Spleen (tissue), 11 donors: ENCODE data around the gene CCL4L2. TPM values are rescaled to one million over a fixed set of nuclear protein-coding genes. Genes with fewer than 3 reads are reported as not detected.
"Not testable (repeated sequence)": the region's sequence is repeated elsewhere in the genome, so short reads cannot be mapped to it uniquely, and the experiment has no call there.

Source experiments
- DNase-seq: peaks from one replicate; pipeline ENCODE4 v3.0.0-alpha.2; 2020
- H3K27ac ChIP-seq, 8 donors: fragments of 200-600 bp; sonication (generic) in 7 of 8; 1 replicate in 4 of 8; 2 replicates in 4 of 8; pipeline versions ENCODE4 v1.5.0 to v1.8.0; 2016 to 2021; ENCODE audit warnings: inconsistent platforms in 4 of 8, mild to moderate bottlenecking in 4 of 8, moderate library complexity in 1 of 8
- H3K27me3 ChIP-seq, 7 donors: fragments of 200-600 bp; sonication (generic) in 6 of 7; replicated peaks in 1 of 7; 1 replicate in 4 of 7; 2 replicates in 3 of 7; pipeline versions ENCODE4 v1.5.0 to v1.8.0; 2016 to 2021; ENCODE audit warnings: inconsistent platforms in 3 of 7, mild to moderate bottlenecking in 1 of 7
- H3K36me3 ChIP-seq, 6 donors: fragments of 200-600 bp; sonication (generic) in 5 of 6; 1 replicate in 4 of 6; 2 replicates in 2 of 6; pipeline versions ENCODE4 v1.5.0 to v1.8.0; 2016 to 2021; ENCODE audit warnings: inconsistent platforms in 2 of 6
- H3K4me1 ChIP-seq, 6 donors: fragments of 200-600 bp; sonication (generic) in 5 of 6; 1 replicate in 3 of 6; 2 replicates in 3 of 6; pipeline versions ENCODE4 v1.5.0 to v1.8.0; 2016 to 2021; ENCODE audit warnings: inconsistent platforms in 3 of 6
- H3K4me3 ChIP-seq, 8 donors: fragments of 200-600 bp; sonication (generic) in 7 of 8; 1 replicate in 4 of 8; 2 replicates in 4 of 8; pipeline versions ENCODE4 v1.5.0 to v1.8.0; 2016 to 2021; ENCODE audit warnings: inconsistent platforms in 4 of 8, mild to moderate bottlenecking in 4 of 8, moderate library complexity in 2 of 8
- H3K9me3 ChIP-seq, 8 donors: fragments of 200-600 bp; sonication (generic) in 7 of 8; 1 replicate in 4 of 8; 2 replicates in 4 of 8; pipeline versions ENCODE4 v1.5.0 to v1.8.0; 2016 to 2021; ENCODE audit warnings: inconsistent platforms in 4 of 8
- CTCF ChIP-seq, 11 experiments: fragments of 200-600 bp in 7 of 11; fragments of 450-650 bp in 4 of 11; sonication (generic) in 4 of 11; IDR thresholded peaks in 8 of 11; conservative IDR thresholded peaks in 3 of 11; 1 replicate in 7 of 11; 2 replicates in 4 of 11; pipeline versions ENCODE4 v1.4.0 to v1.8.0; 2016 to 2021; ENCODE audit warnings: antibody characterized with exemption in 11 of 11, inconsistent platforms in 4 of 11, mild to moderate bottlenecking in 1 of 11
- POLR2A ChIP-seq, 3 donors: fragments of 450-650 bp; IDR thresholded peaks; one replicate each; pipeline ENCODE4 v1.5.1; 2017; ENCODE audit warnings: antibody characterized with exemption in 3 of 3, mild to moderate bottlenecking in 1 of 3
- POLR2AphosphoS5 ChIP-seq, 3 donors: sonication (generic); formaldehyde crosslinking; IDR thresholded peaks; one replicate each; pipeline ENCODE4 v1.5.1; 2017; ENCODE audit warnings: antibody characterized with exemption in 3 of 3
- WGBS, 5 donors: extraction: QIAGEN DNeasy Blood & Tissue Kit in 3 of 5; methylation state at CpG; one replicate each; pipeline versions ENCODE4 v1.1.5 to v1.1.7; 2013 to 2018; 5-methylcytosine and 5-hydroxymethylcytosine counted together
- intact Hi-C: fragments of 100-400 bp; cut with DNase I; formaldehyde crosslinking; loops from one replicate; pipeline ENCODE4 v1.15.0; 2023; ENCODE audit warnings: low total_unique reads
- polyA plus RNA-seq, 3 donors: library from polyadenylated mRNA; stranded (reverse); fragments of 200-250 nt; gene quantifications; one replicate each; pipeline ENCODE4 v1.2.1, GENCODE V29; 2013
- total RNA-seq, 7 donors: library from RNA; depleted of rRNA in 3 of 7; stranded (reverse); fragments of >200 nt in 3 of 7; fragmentation: NEBNext Ultra II Directional in 4 of 7; extraction: Animal tissue kit (Norgen Biotek cat#: 25700) in 4 of 7; gene quantifications; one replicate each; pipeline versions ENCODE4 v1.1.0 to v1.2.1, GENCODE V29; 2016 to 2021
- donor health status: healthy with polysubstance abuse.
- donor health status: DM: no; HTN: no; CAD: no; lungs with moderate emphysema.
- donor health status: DM: no; HTN: no; CAD: no.
- donor health status: Bipolar disorder and iron deficiency.
- donor health status: healthy.
- donor health status: DM: no; HTN: no; CAD: no.
- donor health status: DM: yes; HTN: yes; CAD: no.

The CCL4L2 gene
- total and polyA plus RNA-seq, 10 donors: 2.3 to 22.2 (median 8.5) TPM; not detected in 1

GRCh38 chr17:36183001-36183971, 27.6 kb upstream of the CCL4L2 start:
- intact Hi-C loops: no loop called here
- peaks cover 0 to 60% (median 26%) of the 10 kb centered on the region in 7 donors for H3K27me3 ChIP-seq
- no peaks in the 10 kb centered on the region for H3K9me3 ChIP-seq
- H3K4me3 ChIP-seq: peak overlapping the region; percentile 20 to 74 (median 45)
- peak overlapping the region in 7 of 8 donors; percentile 68 to 91 (median 82) for H3K27ac ChIP-seq
- peak; percentile 91 for DNase-seq
- no peaks in the 10 kb centered on the region for H3K36me3 ChIP-seq
- peaks cover 4 to 48% (median 25%) of the 10 kb centered on the region in 6 donors for H3K4me1 ChIP-seq
- WGBS, 5 donors: 2 to 7% (median 5%) methylated on average over 72 to 76 of the region's 76 CpGs
- TF ChIP-seq CTCF (IDR thresholded peaks at IDR 0.05 in 8 of 11, conservative IDR thresholded peaks at IDR 0.05 in 3 of 11) (no peak), POLR2AphosphoS5 (IDR thresholded peaks at IDR 0.05) (peak; percentile 39 to 73 (median 58))

GRCh38 chr17:36184023-36184765, 26.7 kb upstream of the CCL4L2 start:
- Histone ChIP-seq H3K4me3 (peak overlapping the region in 5 of 8 donors; percentile 40 to 74 (median 47)), H3K4me1 (peaks cover 4 to 56% (median 29%) of the 10 kb centered on the region in 6 donors), H3K27ac (peak overlapping the region in 7 of 8 donors; percentile 68 to 91 (median 82)), H3K36me3 (no peaks in the 10 kb centered on the region), H3K9me3 (no peaks in the 10 kb centered on the region), H3K27me3 (peaks cover 0 to 60% (median 26%) of the 10 kb centered on the region in 7 donors)
- peak; percentile 80 for DNase-seq
- intact Hi-C loops: no loop called here
- TF ChIP-seq POLR2AphosphoS5 (IDR thresholded peaks at IDR 0.05): no peak
- no peak for TF ChIP-seq POLR2A (IDR thresholded peaks at IDR 0.05)
- no peak for TF ChIP-seq CTCF (IDR thresholded peaks at IDR 0.05 in 8 of 11, conservative IDR thresholded peaks at IDR 0.05 in 3 of 11)
- WGBS, 5 donors: 53 to 77% (median 71%) methylated on average over 10 to 12 of the region's 12 CpGs

GRCh38 chr17:36185416-36185815, 25.4 kb upstream of the CCL4L2 start:
- no peak for DNase-seq
- Histone ChIP-seq H3K9me3 (no peaks in the 10 kb centered on the region), H3K36me3 (no peaks in the 10 kb centered on the region), H3K27me3 (peaks cover 0 to 60% (median 26%) of the 10 kb centered on the region in 7 donors), H3K27ac (peak overlapping the region in 5 of 8 donors; percentile 23 to 91 (median 83)), H3K4me1 (peaks cover 4 to 66% (median 32%) of the 10 kb centered on the region in 6 donors), H3K4me3 (peak overlapping the region in 2 of 8 donors; percentile 59 to 74)
- 62 to 76% (median 74%) methylated on average over 2 of the region's 2 CpGs for WGBS, 5 donors
- intact Hi-C loops: no loop called here
- TF ChIP-seq POLR2A (IDR thresholded peaks at IDR 0.05): no peak
- TF ChIP-seq CTCF (IDR thresholded peaks at IDR 0.05 in 8 of 11, conservative IDR thresholded peaks at IDR 0.05 in 3 of 11): no peak
- no peak for TF ChIP-seq POLR2AphosphoS5 (IDR thresholded peaks at IDR 0.05)

DNA sequence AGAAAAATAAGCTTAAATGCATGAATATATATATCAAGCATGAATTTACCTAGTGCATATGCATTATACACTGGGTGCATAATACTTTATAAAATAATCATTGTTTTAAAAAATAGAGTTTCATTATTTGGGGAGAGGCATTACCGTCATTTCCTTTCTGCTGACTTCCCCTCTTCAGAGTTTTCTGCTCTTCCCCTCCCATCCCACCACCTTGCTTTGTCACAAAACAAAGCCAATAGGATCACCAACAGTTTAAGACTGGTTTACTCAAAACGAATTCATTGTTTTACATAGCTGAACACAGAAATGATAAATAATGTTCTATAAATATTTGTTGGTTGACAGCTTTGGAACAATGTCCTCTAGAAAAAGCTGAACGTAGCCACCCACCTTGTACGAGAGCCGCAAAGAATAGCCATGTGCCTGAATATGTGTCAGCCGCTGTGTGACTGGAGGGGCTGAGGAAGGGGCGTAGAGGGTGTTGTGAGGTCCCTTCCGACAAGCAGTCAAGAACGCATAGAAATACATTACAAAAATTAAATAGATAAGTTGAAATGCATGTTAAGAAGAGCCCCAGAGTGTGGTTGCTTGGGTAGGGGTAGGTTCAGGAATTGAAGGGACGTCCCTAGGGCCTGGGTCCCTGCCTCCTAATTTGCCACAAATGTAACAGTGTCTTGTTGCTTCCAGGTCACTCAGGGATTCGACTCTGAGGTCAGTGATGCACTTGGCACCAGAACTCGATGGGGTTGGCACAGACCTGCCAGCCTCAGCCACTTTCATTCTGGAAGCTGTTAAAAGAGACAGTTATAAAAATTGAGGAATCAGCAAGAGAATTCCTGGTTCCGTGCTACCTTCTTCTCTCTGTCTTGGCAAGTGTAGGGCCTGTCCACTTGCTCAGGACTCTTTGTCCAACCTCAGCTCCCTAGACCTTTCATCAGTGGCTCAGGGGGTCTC, 23.8 kb upstream of the CCL4L2 start:
- peaks cover 0 to 48% (median 26%) of the 10 kb centered on the region in 7 donors for H3K27me3 ChIP-seq
- H3K4me1 ChIP-seq: peaks cover 4 to 81% (median 45%) of the 10 kb centered on the region in 6 donors
- WGBS, 5 donors: 69 to 80% (median 73%) methylated on average over 13 of the region's 13 CpGs
- intact Hi-C loops, H3K36me3 ChIP-seq, H3K9me3 ChIP-seq, DNase-seq: not testable (repeated sequence)
- peak overlapping the region in 1 of 8 donors; percentile 51 for H3K4me3 ChIP-seq
- peak overlapping the region in 7 of 8 donors; percentile 65 to 91 (median 82) for H3K27ac ChIP-seq

DNA sequence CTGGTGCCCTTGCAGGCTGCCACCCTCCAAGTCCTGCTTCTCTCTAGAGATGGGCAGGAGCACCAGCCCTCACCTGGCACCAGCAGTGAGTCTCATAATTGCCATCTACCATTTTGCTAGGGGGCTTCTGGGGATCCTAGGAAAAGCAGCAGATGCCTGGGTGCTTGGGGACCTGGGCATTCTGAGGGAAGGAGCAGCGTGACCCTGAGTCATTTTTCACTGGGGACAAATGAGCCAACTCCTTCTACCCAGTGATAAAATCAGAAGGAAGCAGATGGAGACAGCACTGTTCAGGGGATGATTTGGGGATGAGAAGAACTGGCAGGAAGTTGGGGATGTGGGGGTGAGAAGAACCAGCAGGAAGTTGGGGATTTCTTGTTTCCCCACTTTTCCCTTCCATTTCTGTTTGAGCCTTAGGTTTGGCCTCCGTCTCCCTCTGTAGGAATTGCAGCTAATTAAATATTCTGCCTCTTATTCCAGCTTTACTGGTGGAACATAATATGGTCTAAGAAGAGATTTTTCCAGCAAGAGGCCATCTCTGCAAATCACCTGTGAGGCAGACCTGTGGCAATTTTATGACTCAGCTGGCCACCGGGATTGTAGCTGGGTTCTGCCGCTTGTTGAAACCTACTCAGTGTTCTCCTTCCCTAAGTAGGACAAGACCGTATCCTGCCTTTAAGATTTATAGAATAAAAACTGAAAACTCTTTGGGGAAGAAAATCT, 22.8 kb upstream of the CCL4L2 start:
- not testable (repeated sequence) for DNase-seq

More for the DNA sequence above, 22.8 kb upstream of the CCL4L2 start:
- Histone ChIP-seq H3K4me3 (peak overlapping the region in 1 of 8 donors; percentile 51), H3K27me3 (peaks cover 0 to 37% (median 17%) of the 10 kb centered on the region in 7 donors), H3K4me1 (peaks cover 0 to 81% (median 42%) of the 10 kb centered on the region in 6 donors), H3K27ac (peak overlapping the region in 7 of 8 donors; percentile 65 to 91 (median 82))
- intact Hi-C loops, H3K36me3 ChIP-seq, H3K9me3 ChIP-seq: not testable (repeated sequence)
- 29 to 59% (median 43%) methylated on average over 5 of the region's 5 CpGs for WGBS, 5 donors
